AG20443 (cell line): ENCODE measurements around the gene ZNF438.
"Not testable (repeated sequence)": the region's sequence is repeated elsewhere in the genome, so short reads cannot be mapped to it uniquely, and the experiment has no call there.

Experiments used
- DNase-seq: peaks from one replicate; pipeline ENCODE4 v3.0.0; 2012; ENCODE audit warnings: low spot score, mixed read lengths

Gene ZNF438

GRCh38 chr10:31051703-31052102 lies 20.0 kb upstream of the ZNF438 start:
- DNase-seq, result no peak

DNA sequence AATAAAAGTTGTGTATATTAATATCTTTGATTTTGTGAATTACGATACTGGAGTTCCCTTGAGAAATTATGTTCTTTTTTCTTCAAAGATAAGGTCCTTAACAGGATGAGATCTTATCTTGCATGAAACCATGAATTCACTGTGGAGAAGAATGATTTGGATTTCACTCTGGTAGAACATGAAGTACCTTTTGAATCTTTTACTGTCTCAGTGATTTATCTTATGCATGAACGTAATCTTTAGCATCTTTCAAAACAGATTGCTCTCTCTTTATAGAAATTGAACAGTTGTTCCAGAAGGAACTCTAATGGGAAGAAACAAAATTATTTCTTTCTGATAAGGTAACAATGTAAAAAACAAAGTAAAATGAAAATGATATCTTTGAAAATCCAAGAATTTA lies 11.0 kb upstream of the ZNF438 start:
- no peak for DNase-seq

- DNase-seq, result no peak
Observed at GRCh38 chr10:31041011-31041410, 9.3 kb upstream of the ZNF438 start.

DNA sequence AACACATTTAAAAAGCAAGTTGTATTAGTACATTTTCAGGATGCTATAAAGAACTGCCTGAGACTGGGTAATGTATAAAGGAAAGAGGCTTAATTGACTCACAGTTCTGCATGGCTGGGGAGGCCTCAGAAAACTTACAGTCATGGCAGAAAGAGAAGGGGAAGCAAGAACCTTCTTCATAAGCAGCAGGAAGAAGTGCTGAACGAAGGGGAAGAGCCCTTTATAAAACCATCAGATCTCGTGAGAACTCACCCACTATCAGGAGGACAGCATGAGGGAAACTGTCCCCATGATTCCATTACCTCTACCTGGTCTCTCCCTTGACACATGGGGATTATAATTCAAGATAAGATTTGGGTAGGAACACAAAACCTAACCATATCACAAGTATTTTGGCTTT lies 7.3 kb upstream of the ZNF438 start:
- not testable (repeated sequence) for DNase-seq

- no peak for DNase-seq
Observed at GRCh38 chr10:31037749-31038148, 6.1 kb upstream of the ZNF438 start.

DNA sequence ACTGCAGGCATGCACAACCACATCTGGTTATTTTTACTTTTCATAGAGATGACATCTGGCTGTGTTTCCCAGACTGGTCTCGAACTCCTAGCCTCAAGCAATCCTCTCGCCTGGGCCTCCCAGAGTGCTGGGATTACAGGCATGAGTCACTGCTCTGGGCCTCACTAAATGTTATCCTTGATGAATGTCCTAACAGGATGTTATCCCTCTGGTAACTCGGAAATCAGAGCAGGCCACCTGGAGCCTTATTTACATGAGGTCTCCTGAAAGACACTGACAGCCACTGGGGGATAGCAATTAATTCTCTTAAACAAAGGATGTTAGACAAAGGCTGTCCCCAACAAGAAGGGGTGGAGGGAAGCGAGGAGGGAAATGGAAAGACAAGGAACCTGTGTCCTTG lies 4.5 kb upstream of the ZNF438 start:
- no peak for DNase-seq

GRCh38 chr10:31035266-31035798 lies 3.7 kb upstream of the ZNF438 start:
- no peak for DNase-seq

GRCh38 chr10:31034098-31034909 lies 2.6 kb upstream of the ZNF438 start:
- peak; percentile 67 for DNase-seq

- no peak for DNase-seq
Observed at GRCh38 chr10:31033147-31033546, 1.5 kb upstream of the ZNF438 start.

- peak; percentile 97 for DNase-seq
Observed at GRCh38 chr10:31032258-31033132, 830 bp upstream of the ZNF438 start.

DNA sequence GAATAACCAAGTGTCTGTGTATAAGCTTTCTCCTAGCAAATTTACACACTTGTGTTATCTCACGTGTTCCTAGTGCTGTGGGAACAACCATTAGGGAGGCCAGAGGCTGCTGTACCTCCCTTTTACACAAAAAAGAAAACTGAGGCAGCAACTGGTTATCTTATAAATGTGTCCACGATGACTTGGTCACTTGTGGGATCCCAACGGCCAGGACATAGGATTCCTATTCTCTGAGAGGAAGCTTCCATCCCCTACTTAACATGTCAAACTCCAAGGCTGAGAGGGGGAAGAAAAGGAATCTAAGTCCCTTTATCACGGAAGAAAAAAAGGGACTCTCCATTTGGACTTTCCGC lies 484 bp downstream of the ZNF438 start:
- DNase-seq, result no peak

- no peak for DNase-seq
Observed at GRCh38 chr10:31030800-31031199, 865 bp downstream of the ZNF438 start.

DNA sequence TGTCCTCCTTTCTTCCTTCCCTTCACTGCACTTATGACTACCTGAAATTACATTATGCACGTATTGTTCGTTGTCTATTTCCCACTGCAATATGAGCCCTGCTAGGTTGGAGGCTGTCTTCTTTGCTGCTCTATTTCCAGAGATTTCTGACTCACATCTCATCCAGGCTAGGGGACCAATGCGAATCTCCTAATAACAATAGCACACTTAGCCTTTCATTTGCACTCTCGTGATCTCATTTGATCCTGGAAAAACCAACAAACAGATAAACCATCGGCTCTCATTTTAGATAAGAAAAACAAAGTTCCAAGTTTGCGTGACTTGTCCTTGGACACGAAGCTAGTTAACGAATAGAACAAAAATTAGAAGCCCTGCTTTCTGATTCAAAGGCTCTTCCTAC lies 1.4 kb downstream of the ZNF438 start:
- DNase-seq, result no peak

DNA sequence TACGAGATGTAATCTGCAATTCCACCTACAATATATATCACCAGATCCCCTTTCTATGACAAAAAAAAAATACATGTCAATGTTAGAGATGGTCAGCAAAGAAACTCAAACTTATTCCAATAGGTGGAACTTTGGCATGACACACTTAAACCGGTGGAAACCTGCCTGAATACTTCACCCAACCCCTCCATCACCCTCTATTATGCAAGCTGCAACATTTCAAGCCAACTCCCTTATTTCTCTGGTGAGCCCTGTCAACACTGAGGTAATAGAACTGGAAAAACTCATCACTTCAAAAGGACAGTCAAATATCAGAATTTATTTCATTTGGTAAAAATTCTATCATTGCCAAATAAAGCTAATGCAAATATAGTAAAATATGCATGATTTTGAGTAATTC lies 3.6 kb downstream of the ZNF438 start:
- no peak for DNase-seq

- DNase-seq, result not testable (repeated sequence)
Observed at GRCh38 chr10:31026279-31026678, 5.4 kb downstream of the ZNF438 start.

GRCh38 chr10:31025142-31025541 lies 6.5 kb downstream of the ZNF438 start:
- no peak for DNase-seq

GRCh38 chr10:31023558-31023957 lies 8.1 kb downstream of the ZNF438 start:
- DNase-seq, result no peak

- DNase-seq, result no peak
Observed at GRCh38 chr10:31020209-31020608, 11.5 kb downstream of the ZNF438 start.

- no peak for DNase-seq
Observed at GRCh38 chr10:31018962-31019361, 12.7 kb downstream of the ZNF438 start.

- no peak for DNase-seq
Observed at GRCh38 chr10:31018356-31018750, 13.3 kb downstream of the ZNF438 start.

DNA sequence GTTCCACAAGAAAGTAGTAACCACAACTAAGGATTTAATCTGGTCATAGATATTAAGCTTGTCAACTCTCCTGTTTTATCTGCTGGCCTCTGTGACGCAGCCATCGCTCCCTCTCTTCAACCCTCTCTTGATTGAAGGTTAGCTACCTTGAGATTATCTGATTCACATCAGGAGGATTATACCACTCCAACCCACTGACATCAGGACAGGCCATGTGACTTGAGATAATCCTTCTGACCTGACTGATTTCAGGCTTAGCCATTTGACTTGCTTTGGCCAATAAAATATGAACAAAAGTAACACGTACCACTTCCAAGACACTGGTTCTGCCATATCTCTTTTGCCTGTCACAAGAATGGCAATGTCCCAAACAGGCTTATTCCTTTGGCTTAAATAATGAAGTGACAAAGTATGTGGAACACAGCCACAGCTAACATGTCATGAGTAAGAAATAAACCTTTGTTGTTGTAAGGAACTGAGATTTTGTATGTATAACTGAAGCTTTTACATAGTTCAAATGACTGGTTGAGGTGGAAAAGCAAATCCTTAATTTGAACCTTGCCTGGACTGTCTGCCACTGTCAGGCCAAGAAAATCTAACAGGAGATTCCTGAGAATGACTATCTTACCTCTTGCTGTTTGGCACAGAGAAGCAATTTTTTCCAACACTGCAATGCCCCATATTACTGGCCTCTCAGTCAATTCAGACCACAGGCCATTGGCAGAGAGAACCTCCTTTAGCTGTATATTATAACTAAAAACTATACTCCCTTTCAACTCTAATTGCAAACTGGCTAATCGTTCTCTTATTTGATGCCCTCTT lies 13.9 kb downstream of the ZNF438 start:
- no peak for DNase-seq
